Limb (tissue), 2 donors: ENCODE results near the gene BAIAP2.

Experiments
- DNase-seq, 2 donors: peaks; one replicate each; pipeline ENCODE4 v3.0.0-alpha.2; 2016; ENCODE audit errors: extremely low spot score in 2 of 2

BAIAP2 gene

DNA sequence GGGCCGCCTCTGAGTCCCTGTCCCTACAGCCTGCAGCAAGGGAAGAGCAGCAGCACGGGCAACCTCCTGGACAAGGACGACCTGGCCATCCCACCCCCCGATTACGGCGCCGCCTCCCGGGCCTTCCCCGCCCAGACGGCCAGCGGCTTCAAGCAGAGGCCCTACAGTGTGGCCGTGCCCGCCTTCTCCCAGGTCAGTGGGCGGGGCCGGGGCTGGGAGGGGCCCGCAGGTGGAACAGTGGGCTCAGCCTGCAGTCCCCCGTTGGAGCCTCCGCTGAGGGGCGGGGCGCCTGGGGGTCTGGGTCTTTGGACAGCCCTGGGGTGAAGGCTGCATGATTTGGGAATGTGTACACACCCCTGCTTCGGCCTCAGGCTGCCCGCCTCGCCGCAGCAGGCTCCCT lies 71.8 kb downstream of the BAIAP2 start:
- DNase-seq = no peak

DNA sequence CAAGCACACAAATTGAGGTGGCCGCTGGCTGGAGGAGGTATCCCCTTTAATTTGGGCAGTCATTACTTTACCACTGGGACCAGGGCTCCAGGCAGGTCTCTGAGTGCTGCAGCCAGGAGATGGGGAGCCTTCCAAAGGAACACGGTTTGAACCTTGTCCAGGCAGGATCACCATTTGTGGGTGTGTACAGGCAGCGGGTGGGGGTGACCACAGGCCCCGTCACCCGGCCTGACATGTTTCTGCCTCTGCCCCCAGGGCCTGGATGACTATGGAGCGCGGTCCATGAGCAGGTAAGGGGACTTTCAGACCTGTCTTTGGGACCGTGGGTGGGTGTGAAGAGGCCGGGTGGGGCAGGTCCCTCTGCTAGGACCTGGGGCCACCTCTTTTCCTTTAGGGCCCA lies 73.3 kb downstream of the BAIAP2 start:
- DNase-seq = no peak

DNA sequence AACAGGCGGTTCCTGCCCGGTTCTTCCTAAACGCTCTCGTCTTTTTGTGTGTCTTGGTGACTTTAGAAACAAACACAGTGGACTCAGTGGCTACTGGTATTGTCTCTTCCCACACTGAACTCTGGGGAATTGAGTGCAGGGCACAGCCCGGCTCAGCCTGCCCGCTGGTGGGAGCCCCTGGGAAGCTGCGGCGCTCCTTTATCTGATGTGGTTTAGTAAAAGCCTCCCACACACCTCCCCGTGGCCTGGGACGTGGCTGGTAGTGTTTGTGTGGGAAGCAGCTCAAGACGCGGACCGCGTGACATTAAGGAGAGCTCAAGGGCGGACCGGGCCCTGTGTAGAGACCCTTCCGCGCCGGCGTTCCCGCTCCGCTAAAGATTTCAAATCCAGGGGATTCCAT lies 75.0 kb downstream of the BAIAP2 start:
- DNase-seq = no peak

GRCh38 chr17:81110488-81111040 lies 75.6 kb downstream of the BAIAP2 start:
- DNase-seq = no peak

DNA sequence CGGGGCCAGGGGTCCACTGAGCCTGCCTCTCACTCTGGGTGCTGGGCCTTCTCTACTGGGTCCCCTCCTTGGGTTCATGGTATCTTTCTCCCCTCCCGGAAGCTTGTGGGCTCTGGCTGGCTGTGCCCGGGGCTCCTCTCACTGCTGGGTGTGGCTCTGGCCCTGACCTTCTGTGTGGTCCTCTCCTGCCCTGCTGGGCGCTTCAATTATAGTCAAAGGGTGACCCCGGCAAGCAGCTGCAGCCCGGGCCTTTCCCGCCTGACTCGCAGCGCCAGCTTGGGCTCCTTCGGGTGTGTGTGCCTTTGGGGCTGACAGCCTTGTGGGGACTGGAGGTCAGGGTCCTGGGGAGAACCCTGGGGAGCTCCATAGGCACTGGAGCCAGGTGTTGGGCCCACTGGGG lies 76.1 kb downstream of the BAIAP2 start:
- no peak for DNase-seq

GRCh38 chr17:81112450-81112849 lies 77.5 kb downstream of the BAIAP2 start:
- DNase-seq = no peak

- no peak for DNase-seq
Observed at GRCh38 chr17:81113158-81113724, 78.3 kb downstream of the BAIAP2 start.

DNA sequence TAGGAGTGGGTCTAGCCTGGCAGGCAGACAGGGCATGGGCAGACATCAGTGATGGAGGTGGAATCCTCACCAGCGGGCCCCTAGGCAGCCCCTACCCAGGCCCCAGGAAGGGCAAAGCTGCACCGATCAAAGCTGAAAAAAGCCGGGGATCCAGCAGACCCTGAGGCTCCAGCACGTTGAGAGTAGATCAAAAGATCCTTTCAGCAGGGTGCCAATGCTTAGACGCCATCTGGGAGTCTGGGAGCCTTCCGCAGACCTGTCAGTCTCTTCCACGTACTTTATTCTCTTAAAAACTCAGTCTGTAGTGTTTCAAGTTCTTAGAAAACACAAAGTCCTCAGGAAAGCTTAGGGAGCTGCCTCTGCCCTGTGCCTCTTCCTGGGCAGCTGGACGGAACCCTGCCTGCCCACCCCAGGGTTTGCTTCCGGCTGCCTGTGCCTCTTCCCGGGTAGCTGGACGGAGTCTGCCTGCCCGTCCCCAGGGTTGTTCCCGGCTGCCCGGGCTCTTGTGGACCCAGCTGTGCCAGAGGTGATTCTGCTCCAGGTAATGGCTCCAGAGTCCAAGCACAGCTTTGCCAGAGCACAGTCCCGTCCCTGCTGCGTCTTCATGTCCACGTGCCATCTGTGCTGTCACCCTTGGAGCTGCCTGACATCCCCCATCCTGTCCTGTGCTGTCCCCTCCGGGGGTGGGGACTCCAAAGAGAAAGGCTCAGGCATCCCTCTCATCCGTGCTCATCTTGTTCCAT lies 79.6 kb downstream of the BAIAP2 start:
- no peak for DNase-seq

DNA sequence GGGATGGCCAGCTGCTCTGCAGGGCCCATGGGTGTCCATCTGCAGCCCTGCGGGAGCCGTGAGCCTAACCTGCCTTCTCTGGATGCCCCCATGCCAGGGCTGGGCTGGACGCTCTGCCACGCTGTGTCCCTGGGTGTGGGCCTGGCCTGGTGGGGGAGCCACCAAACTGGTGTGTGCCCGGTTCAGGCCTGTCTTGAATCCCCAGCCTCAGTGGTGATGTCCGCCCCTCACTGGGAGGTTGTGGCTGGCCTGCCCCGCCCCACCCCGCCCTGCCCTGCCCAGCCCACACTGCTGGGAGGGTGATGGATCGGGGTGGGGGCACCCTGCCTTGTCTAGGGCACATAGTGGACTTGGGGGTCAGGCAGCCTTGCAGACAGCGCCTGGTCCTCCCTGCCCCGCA lies 80.3 kb downstream of the BAIAP2 start:
- DNase-seq = no peak

GRCh38 chr17:81115749-81116464 lies 81.0 kb downstream of the BAIAP2 start:
- no peak for DNase-seq

GRCh38 chr17:81116704-81117103 lies 81.8 kb downstream of the BAIAP2 start:
- no peak for DNase-seq

DNA sequence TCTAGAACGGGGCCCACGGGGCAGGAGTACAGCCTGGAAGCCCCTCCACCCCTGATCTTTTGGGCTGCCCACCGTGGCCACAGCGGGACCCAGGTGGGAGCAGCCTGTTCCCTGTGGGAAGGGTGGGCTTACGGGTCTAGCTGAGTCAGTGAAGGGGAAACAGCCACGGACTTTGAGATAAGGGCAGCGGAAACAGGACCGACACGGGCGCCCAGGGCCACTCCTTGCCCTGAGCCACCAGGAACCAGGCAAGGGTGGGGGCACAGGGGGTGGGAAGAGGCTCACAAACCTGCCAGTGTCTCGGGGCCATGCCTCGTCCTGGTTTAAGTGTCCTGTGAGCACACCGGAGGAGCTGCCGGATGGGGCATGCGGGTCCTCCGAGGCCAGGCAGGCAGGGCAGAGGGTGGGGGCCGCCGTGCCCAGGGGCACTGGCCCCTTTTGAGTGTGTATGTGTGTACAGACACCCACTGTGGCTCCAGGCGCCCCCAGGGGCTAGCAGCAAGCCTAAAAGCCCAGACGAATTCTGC lies 82.8 kb downstream of the BAIAP2 start:
- no peak for DNase-seq

DNA sequence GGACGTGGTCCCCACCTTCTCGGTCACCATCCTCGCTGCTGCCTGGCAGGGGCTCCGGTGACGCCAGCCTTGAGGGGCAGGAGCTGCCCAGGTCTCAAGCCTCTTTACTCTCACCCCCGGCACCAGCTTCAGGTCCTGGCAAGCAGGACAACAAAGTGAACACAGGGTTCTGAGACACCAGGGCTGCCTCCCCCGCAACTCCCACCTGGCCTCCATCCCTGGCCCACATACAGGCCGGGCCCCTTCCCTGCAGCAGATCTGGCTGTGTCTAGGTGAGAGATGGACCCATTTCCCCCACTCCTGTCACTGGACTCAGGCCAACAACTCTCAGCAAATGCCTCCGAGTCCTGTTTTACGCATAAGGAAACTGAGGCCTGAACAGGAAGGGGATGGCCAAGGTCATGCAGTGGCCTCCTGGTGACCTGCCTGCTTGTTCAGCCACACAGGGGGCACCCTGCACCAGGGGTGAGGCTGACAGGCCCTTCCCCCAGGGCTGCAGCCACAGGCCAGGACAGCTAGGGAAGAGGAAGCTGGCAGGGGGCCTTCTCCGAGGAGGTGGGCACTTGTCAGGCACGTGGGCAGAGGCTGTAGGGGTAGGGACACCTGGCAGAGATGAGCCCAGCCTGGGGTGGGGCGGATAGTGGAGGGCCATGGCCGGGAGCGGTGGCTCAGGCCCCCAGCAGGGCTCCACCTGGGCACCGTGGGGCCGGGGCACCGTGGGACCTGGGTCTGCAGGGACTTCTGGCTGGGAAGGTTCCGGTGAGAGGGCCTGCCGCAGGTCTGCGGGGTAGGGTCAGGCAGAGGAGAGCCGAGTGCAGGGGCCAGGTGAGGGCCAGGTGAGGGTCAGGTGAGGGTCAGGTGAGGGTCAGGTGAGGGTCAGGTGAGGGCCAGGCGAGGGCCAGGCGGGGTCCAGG lies 83.6 kb downstream of the BAIAP2 start:
- no peak for DNase-seq

DNA sequence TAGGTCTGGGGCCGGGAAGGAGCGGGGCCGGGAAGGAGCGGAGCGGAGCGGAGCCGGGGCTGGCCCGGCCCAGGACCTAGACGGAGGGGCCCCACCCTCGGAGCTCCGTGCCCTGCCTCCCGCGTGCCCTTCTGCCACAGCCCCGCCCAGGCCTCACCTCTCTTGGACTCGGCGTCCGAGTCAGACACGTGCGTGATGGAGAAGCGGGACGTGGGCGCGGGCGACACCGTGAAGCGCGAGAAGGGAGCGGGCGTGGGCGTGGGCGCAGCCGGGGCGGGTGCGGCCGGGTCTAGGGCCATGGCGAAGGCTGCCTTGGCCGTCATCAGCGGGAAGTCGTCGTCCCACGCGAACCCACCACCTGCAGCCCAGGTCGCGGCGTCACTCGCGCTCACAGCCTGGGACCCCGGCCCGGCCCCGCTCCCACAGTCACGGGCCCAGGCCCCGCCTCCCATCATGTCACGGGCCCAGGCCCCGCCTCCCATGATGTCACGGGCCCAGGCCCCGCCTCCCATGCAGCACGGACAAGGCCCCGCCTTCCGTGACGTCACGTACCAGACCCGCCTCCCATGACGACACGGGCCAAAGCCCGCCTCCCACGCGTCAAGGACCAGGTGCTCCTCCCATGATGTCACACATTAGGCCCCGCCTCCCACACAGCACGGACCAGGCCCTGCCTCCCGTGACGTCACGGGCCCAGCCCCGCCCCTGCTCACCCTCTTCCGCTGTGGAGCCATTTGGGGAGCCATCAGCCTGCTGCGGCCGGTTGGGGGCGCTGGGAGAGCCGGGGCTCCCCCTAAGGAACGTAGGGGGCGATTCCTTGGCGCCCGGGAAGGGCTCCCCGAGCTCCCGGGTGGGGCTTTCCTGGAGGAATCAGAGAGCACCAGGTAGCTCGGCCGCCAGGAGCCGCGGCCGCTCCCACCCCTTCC lies 84.5 kb downstream of the BAIAP2 start:
- DNase-seq = peak; percentile 77 to 95

DNA sequence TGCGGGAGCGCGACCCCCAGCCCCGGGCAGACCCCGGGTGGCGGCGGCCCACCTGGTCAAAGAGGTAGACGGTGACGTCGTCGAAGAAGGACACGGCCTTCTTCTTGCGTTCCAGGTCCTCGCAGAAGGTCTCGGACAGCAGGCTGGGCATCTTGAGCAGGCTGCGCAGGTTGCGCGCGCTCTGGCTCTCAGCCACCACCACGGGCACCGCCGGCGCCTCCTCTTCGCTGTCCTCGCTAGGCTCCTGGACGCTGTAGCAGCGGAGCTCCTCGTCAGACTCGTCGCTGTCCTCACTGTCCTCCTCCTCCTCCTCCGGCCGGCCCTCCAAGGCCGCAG lies 85.2 kb downstream of the BAIAP2 start:
- no peak for DNase-seq

- no peak for DNase-seq
Observed at GRCh38 chr17:81120695-81121621, 86.0 kb downstream of the BAIAP2 start.

DNA sequence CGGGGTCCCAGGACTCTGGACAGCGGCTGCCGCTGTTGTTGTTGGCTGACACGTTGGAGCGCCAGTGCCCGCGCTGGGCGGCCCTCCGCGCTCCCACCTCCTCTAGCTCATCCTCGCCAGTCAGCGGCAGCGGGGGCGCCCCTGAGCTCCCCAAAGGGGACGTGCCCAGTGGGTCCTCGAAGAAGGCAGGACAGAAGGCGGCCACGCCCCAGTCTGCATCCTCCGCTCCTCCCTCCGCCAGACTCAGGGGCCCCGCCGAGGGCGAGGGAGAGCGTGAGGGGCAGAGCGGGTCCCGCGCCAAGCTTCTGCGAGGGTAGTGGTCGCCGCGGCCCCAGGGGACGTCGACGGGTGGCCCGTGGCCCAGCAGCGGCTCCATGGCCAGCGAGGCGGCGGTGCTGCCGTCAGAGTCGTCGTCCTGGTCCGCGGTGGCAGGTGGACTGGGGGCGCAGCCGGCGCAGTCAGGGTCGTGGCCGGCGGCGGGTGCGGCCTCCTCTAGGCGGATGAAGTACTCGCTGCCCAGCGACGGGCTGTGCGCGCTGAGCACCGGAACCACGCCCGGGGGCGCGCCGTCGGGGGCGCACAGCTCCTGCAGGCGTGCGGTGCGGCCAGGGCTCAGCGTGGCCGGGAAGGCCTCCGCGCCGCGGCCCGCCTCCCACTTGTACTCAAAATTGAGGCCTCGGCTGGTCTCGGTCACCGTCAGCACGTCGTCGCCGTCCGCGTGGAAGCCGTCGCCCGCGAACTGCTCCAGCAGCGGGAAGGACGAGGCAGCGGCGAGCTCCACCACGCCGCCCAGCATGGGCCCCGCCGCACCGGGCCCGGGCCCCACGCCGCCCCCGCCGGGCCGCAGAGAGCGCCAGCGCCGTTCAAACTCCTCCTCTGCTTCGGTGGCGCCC lies 87.1 kb downstream of the BAIAP2 start:
- DNase-seq = no peak
